NCI-H2107 treated with DMSO at 0.1 percent for 48 hours (cell line): ENCODE results near the gene PXT1.
"Not testable (repeated sequence)": the region's sequence is repeated elsewhere in the genome, so short reads cannot be mapped to it uniquely, and the experiment has no call there.

Experiments used
- DNase-seq: peaks from one replicate; lab custom pipeline; 2025; ENCODE audit not compliant: unreplicated experiment; lab: John Stamatoyannopoulos, UW

PXT1 gene

GRCh38 chr6:36444470-36444869 lies 1.8 kb upstream of the PXT1 start:
- no peak for DNase-seq

DNA sequence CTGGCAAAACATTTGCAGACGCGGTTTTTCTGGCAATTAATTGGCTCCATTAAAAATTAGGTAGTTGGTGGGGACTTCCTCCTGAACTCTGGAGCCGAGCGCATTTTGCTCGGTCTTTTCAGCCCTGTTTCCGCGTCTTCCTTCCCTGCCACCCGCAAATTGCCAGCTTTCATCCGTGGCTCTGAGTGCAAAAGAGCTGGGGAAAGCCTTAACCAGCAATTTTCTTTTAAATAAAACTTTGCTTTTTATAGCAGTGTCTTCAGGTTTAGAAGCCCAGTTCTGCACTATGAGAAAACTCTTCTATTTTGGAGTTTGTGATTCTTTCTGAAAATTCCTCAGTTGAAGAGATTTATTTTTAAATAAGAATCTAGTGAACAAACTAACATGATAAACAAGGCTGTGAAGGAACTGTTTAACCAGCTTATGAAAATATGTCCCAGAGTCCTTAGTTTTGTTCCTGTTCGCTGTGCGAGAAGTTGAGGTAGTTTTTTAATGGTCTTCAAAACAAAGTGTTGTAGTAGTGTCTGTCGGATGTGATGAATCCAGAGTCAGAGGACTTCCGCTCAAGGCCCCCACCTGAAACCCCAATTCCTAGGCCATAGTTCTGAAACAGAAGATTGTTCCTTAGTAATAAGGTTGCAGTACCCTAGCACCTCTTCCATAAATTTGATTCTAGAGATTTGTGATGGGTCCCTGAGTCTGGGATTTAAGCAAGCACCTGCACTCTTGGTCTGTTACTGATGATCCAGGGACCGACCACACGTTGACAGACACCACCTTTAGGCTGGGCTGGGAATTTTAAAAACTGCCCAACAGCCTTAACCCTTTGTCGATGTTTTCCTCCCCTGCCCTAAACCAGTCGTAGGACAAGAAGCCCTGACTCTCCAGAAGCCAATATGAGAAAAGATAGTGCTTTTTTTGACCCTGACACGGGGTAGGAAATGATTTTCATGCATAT lies 1.1 kb upstream of the PXT1 start:
- peak; percentile 14 for DNase-seq

GRCh38 chr6:36442103-36442670 lies 467 bp downstream of the PXT1 start:
- no peak for DNase-seq

GRCh38 chr6:36441307-36441894 lies 1.3 kb downstream of the PXT1 start:
- DNase-seq: peak; percentile 71

GRCh38 chr6:36436466-36436865 lies 6.2 kb downstream of the PXT1 start:
- DNase-seq: no peak

DNA sequence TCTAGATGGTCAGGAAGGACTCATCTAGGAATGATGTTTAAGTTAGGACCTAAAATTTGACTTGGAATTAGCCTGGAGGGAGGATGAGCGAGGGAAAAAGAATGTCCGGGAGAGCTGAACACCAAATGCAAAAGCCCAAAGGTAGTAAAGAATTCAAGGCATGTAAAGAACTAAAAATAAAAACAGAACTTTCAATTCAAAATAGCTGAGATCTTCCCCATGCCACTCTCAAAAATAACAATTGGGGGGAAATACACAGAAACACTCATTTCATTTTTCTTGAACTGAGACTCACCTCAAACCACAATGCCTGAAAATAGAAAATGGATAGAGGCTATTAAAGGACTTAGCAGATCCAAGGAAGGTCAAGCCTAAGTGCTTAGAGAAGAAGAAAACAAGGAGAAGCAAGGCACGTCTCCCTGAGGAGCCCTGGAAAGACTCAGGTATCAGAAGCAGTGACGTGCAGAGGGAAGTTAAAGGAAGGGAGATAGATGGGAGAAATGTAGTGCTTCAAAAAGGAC lies 10.4 kb downstream of the PXT1 start:
- no peak for DNase-seq

DNA sequence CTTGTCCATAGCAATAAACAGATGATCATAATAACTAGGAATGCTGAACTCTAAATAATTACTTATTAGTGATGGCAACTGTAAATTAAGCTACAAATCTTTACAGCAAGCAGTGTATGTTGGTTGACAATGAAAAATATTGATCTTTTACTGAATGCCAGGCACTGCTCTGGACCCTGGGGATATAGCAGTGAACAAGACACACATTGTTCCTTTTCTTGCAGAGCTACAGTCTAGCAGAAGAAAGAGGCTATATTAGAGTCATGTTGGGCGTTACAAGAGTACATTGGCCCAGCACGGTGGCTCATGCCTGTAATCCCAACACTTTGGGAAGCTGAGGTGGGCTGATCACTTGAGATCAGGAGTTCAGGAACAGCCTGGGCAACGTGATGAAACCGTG lies 11.5 kb downstream of the PXT1 start:
- no peak for DNase-seq

- no peak for DNase-seq
Measured at GRCh38 chr6:36430351-36430750, 12.3 kb downstream of the PXT1 start.

DNA sequence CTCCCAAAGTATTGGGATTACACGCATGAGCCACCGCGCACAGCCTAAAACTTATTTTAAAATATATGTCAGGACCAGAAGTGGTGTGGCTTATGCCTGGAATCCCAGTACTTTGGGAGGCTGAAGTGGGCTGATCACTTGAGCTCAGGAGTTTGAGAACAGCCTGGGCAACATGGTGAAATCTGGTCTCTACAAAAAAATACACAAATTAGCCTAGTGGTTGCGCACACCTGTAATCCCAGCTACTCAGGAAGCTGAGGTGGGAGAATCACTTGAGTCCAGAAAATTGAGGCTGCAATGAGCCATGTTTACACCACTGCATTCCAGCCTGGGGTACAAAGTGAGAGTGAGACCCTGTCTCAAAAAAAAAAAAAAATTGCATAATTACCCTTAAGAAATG lies 13.7 kb downstream of the PXT1 start:
- DNase-seq: no peak

DNA sequence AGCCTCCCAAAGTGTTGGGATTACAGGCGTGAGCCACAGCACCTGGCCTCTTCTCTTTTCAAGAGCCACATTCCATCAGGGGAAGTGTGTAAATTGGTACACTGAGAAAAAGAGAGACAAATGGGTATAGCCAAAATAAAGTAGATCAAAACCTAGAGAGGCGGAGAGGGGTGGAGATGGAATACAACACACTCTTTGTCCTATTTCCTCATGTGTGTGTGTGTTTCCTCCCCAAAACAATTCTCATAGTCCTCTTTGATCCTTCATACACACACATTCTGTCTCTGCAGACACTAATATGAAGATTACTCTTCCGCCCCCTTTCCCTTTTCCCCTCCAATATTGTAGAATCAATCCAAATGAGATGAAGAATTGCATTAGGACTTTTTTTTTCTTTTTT lies 16.0 kb downstream of the PXT1 start:
- DNase-seq: no peak

DNA sequence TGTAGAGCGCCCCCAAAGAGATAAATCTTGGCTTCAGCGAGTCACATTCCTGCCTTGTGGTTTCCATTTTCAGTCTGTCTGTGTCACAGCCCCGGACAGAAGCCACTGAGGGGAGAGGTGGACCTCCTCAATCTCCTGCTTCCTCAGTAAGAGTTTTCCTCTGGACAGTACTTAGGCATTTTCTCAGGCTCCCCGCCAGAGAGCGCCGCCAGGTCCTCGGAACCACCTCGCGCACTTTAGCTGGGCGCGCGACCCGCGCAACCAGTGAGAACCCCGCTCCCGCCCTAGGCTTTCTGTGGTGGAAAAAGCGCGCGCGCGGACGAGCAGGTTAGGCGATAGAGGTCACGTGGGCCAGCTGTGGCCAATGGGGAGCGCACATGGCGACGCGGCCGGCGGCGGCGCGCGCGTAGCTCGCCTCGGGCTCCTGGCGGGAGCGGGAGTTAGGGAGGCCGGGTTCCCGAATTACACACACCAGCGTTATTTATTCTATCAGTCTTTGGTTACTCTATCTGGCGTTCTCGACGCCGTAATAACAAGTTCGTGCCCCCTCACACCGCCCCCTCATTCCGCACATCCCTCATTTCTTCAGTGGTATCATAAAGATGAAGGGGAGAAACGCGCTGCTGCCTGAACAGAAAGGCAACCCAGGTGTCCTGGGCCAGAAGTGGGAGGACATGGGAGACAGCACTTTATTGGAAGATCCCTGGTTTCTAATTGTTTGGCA lies 19.4 kb downstream of the PXT1 start:
- peak; percentile 77 for DNase-seq

DNA sequence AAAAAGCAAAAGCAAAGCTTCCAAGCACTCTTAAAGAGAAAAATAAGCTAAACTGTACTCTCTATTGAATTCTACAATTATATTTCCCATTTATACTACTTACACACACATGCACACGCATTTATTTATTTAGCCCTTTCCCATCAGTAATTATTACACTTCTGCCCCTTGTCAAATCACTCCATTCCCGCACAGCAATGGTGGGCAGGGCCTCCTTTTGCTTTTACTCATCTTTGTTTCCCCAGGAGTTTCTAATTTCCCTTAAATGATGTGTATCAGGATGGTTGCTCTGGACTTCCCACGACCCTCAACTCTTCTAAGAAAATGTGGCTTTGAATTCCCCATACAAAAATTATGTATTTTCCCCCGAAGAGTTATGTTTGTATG lies 19.9 kb downstream of the PXT1 start:
- no peak for DNase-seq

- no peak for DNase-seq
Measured at GRCh38 chr6:36419310-36419709, 23.3 kb downstream of the PXT1 start.

GRCh38 chr6:36418558-36418957 lies 24.1 kb downstream of the PXT1 start:
- no peak for DNase-seq

DNA sequence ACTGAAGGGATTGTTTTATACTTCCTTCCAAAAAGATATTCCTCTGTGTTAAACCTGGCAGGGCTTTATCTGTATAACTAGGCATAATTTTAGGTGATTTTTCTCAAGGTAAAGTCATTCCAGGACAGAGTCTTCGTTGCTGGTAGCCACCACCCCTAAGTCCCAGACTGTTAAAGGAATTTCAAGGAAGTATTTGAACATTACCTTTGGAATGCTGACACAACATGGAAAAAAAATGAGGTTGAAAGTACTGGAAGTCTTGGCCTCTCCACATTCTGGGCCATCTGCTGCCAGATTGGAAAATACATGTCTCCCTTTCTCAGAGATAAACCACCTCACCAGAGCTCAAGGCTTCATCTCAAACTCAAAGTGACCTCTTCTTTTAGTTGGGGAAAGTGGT lies 28.2 kb downstream of the PXT1 start:
- no peak for DNase-seq

GRCh38 chr6:36413489-36414480 lies 28.9 kb downstream of the PXT1 start:
- DNase-seq: no peak

GRCh38 chr6:36409718-36410117 lies 32.9 kb downstream of the PXT1 start:
- DNase-seq: not testable (repeated sequence)

GRCh38 chr6:36404164-36404563 lies 38.5 kb downstream of the PXT1 start:
- no peak for DNase-seq

DNA sequence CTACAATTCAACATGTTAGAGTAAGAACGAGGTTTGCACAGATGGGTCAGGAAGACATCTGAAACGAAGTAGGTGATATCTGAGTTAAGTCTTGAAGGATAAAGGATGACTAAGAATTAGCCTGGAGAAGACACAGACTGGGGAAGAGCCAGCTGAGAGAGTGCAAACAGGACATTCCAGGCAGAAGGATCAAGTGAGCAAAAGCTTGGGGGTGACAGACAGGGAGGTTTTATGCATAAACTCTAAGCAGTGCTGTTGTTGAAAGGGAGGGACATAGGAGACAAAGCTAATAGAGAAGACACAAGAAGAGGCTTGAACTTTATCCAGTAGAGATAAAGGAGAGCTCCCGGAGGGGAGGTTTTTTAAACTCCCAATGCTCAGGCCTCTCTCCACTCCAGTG lies 40.2 kb downstream of the PXT1 start:
- no peak for DNase-seq

GRCh38 chr6:36399970-36400369 lies 42.7 kb downstream of the PXT1 start:
- DNase-seq: no peak
